ENCODE measurements around the gene PSME2. TPM values are rescaled to one million over a fixed set of nuclear protein-coding genes. Genes with fewer than 3 reads are reported as not detected.

Gene PSME2
- total RNA-seq, 1 experiment from 2014 or later: 245 TPM

DNA sequence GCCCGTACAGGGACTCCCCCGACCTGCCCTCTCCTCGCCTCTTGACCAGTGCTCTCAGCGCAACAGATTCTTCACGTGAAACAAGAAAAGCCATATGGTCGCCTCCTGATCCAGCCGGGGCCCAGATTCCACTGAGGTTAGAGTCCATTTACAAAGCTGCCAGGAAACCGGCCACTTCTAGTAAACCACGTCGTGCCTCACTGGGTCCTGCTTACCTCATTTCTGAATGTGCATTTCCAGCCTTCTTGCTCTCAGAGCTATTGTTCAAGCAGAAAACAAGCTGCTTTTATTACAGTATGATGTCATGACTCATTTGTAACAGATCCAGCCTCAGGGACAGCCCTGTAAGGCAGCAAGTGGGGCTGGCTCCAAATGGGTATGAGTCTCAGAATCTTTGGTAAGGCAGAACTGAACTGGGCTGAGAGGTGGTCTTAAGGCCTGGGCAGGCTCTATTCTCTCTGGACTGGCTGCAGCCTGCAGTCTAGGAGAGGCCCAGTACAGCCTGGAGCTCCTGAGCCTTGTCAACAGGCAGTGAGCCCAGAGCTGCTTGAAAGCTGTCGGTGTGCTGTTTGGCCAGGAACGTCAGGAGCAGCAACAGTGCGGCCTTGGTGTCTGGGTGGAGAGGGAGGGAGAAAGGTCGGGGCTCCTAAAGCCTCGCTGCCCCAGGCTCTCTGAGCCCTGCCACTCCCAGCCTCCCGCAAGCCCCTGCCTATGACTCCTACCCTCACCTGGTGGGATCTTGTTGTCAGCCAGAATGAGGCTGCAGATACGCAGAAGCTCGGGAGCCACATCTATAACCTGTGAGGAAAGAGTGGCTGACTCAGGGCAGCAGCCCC lies 33.8 kb upstream of the PSME2 start:
- DNase-seq (ENCODE audit: low read depth): no peak

DNA sequence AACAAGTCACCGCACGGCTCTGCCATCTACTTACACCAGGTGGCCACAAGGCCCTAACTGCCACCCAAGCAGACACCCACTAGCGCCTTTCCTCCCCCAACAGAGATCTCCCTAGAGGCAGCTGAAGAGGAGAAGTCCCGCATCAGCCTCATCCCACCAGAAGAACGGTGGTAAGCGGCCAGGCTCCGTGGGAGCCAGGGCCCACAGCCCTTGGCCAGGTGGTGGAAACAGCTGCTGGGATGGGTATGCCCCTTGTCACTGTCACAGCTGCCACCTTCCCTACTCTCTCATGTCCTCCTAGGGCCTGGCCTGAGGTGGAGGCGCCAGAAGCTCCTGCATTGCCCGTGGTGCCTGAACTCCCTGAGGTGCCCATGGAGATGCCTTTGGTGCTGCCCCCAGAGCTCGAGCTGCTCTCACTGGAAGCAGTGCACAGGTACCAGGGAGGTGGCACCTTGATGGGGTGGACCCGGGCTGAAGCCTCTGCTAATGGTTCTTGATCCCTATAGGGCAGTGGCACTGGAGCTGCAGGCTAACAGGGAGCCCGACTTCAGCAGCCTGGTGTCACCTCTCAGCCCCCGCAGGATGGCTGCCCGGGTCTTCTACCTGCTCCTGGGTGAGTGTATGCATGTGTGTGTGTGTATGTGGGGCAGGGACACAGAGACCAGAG lies 33.0 kb upstream of the PSME2 start:
- no peak for DNase-seq (ENCODE audit: low read depth)

DNA sequence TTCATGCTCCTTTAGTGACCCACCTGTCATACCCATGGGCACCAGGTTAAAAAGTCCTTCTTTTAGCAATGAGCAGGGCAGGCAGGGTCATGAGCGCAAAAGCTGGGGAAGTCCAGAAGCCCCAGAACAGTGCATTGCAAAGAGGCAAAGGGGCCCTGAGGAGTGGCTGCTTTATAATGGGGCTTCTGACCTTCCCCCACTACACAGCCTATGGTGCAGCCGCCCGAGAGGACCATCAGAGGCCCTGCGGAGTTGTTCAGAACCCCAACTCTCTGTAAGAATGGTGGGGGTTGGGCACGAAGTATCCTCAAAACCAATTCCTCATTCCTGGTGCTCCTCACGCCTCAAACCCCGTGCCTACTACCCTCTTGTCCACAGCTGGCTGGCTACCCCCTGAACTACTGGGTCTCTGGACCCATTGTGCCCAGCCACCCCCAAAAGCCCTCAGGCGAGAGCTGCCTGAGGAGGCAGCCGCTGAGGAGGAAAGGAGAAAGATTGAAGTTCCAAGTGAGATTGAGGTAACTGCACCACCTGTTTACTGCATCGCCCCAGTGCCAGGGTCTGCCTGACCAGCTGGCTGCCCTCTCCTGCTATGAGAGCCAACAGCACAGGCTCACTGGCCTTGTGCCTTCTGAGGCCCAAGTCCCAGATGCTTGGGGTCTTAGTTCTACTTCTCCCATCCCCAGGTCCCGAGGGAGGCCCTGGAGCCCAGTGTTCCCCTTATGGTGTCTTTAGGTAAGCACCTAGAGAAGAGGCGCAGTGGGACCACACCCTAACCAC lies 32.2 kb upstream of the PSME2 start:
- no peak for DNase-seq (ENCODE audit: low read depth)

DNA sequence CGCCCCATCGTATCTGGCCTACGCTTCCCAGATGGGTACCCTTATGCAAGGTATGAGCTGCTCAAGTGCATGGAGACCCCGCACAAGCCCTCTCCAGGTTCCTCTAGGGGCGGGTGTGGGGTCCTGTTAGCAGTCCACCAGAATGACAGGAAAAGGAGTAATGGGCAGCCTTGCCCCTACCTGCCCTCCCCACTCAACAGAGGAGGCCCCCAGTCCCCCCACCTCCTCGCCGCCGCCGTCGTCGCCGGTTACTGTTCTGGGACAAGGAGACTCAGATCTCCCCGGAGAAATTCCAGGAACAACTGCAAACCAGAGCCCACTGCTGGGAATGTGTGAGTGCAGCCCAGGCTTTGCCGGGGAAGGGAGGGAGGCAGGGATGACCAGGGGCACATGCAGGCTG lies 31.5 kb upstream of the PSME2 start:
- no peak for DNase-seq (ENCODE audit: low read depth)

DNA sequence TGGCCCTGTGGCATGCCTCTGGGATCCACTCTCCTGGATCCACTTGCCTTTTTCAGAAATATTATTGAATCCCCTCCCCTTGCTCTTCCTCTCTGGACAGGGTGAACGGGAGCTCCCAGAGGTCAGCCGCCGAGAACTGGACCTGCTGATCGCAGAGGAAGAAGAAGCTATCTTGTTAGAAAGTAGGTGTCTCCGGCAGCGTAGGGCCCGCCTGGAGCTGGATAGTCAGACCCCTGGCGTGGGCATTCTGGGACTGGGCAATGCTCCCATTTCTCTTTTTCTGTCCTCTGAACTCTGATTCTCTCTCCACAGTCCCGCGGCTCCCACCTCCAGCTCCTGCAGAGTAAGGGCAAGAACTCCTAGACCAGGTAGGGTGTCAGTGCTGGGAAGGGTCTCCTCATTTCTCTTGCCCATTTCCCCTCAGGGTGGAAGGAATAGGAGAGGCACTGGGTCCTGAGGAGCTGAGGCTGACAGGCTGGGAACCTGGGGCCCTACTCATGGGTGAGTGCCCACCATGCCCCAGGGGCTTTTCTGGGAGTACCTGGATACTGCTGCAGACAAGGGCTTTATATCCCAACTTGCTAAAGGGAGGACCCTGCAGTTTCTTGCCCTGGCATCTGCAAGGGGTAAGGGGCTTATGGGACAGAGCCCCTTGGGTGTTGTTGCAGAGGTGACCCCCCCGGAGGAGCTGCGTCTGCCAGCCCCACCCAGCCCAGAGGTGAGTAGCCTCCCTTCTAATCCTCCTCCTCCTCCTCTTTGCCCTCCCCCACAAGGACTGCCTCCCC lies 30.8 kb upstream of the PSME2 start:
- no peak for DNase-seq (ENCODE audit: low read depth)

DNA sequence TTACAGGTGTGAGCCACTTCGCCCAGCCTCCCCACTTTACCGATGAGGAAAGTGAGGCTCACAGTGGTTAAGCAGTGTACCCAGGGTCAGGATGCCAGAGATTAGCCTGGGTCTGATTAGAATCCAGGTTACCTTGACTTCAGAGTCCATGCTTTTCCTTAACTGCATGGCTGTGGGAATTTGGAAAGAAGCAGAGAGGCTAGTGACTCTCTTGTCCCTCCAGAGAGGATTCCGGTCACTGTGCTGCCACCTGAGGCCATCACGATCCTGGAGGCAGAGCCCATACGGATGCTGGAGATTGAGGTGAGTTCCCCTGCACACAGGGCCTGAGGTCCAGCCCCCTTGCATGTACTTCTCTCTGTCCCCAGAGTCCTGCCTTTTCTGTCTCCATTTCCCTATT lies 30.2 kb upstream of the PSME2 start:
- DNase-seq (ENCODE audit: low read depth): no peak

DNA sequence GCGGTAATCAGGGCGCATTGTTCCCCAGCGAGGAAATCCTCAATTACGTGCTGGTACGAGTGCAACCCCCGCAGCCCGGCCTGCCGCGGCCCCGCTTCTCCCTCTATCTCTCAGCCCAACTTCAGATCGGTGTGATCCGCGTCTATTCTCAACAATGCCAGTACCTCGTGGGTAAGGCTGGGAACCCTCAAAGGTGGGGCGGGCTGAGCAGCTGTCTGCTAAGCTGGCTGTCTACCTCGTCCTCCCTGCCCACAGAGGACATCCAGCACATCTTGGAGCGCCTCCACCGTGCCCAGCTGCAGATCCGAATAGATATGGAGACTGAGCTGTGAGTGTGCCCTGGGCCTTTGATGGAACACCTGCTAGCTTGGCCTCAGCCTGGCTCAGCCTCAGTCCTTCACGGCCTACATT lies 26.5 kb upstream of the PSME2 start:
- no peak for DNase-seq (ENCODE audit: low read depth)

DNA sequence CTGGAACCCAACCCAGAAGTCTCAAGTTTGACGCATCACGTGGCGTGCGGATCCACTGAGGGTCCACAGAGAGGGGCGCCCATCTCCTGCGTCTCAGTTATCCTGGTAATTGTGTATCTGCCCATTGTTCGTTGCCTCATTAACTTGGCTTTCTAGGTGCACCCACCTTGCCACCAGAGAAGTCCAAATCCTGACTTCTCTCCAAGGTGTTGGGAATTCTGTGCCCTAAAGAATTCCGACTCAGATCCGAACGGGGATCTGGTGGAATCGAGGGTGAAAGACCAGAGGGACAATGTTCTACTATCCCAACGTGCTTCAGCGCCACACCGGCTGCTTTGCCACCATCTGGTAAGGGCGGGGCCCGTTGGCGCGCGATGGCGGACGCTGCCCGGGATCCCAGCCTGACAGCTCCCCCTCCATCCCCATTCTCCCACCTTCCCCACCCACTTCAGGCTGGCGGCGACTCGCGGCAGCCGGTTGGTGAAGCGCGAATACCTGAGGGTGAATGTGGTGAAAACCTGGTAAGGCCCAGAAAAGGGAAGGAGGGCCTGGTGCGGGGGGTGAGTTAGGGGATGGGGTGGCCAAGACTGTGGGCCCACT lies 26.0 kb upstream of the PSME2 start:
- no peak for DNase-seq (ENCODE audit: low read depth)

DNA sequence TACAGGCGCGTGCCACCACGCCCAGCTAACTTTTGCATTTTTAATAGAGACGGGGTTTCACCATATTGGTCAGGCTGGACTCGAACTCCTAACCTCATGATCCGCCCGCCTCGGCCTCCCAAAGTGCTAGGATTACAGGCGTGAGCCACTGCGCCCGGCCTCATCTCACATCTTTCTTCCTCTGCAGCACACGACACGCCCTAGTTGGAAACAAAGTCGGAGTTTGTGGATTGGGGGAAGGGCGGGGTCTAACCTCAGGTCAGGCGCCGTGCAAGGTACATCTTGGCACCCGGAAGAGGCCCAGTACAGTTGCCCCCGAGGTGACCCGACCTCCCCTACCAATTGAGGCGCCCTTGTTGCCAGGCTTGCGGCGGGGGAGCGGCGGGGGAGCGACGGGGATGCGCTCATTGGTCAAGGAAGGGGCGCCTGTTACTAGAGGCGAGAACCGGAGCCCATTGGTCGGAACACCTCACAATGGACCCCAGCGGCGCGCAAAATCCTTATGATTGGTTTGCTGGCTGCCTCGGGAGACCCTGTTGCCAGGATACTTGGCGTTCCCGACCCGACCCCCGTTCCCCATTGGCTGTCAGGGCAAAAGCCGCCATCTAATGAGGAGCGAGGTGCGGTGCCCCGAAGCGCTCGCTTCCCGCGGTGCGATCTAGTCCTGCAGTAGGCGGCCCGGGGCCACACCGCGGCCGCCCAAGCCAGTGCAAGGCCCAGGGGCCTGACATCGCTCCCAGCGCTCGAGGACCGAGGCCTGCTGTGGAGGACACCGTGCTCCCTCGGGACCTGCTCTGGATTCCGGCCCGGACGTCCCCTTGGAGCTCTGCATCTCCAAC lies 25.2 kb upstream of the PSME2 start, which contains the start of gene REC8:
TSS of gene REC8 (plus strand) at position 659 of the 839 bp plus-strand sequence. CDS start 473 bp downstream, outside the sequence.
- DNase-seq (ENCODE audit: low read depth): no peak

DNA sequence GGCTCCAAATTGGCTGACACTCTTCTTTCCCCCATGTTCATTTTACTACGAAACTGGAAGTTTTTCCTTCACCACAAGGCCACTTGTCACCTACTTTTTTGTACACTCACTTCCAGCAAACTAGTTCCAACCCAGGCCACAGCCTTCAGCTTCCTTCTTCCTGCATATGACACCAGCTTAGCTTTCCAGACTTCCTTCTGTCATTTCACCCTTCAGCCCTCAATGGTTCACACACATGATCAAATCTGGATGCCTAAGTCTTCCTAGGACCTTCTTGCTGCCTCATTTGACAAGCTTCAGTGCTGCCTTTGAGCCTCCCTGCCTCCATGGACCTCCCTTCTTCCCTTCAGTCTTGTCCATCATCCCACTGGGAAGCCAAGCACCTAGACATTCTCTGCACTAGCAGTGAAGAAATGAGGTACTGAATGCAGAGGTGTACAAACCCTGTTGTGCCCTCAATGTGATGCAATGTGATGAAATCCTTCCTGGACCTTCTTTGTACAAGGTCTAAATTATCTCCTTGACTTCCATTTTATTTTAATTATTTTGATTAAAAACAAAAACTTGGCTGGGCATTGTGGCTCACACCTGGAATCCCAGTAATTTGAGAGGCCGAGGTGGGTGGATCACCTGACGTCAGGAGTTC lies 21.2 kb upstream of the PSME2 start:
- DNase-seq (ENCODE audit: low read depth): no peak

DNA sequence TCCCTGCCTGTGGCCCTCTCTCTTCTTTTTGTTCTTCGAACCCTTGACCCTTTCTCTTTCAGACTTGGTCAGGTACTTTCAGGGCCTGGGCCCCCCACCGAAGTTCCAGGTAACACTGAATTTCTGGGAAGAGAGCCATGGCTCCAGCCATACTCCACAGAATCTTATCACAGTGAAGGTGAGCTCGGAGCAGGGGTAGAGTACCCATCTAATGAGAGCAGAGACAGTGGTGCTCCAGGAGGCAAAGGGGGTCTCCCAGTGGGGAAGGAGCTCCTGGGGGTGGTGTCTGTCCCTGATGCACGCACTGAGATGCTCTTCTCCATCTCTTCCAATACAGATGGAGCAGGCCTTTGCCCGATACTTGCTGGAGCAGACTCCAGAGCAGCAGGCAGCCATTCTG lies 19.4 kb upstream of the PSME2 start:
- no peak for DNase-seq (ENCODE audit: low read depth)

DNA sequence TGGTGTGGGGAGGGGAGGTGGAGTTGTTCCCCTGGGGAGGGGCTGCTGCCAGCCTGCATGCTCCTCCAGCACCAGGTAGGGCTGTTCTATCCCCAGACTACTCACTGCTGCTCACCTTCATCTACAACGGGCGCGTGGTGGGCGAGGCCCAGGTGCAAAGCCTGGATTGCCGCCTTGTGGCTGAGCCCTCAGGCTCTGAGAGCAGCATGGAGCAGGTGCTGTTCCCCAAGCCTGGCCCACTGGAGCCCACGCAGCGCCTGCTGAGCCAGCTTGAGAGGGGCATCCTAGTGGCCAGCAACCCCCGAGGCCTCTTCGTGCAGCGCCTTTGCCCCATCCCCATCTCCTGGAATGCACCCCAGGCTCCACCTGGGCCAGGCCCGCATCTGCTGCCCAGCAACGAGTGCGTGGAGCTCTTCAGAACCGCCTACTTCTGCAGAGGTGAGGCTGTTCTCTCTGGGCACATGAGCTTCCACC lies 18.1 kb upstream of the PSME2 start:
- DNase-seq (ENCODE audit: low read depth): no peak

DNA sequence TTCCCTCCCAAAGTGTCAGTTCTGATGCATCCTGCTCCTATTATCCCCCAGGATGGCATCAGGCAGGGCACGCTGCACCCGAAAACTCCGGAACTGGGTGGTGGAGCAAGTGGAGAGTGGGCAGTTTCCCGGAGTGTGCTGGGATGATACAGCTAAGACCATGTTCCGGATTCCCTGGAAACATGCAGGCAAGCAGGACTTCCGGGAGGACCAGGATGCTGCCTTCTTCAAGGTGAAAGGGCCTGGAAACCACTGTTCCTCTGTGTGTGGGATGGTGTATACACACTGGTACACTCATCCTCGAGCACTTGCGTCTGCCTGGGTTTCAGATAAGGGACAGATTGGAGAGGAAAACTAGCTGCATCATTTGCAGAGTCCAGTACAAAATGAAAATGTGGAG lies 15.7 kb upstream of the PSME2 start:
- no peak for DNase-seq (ENCODE audit: low read depth)

DNA sequence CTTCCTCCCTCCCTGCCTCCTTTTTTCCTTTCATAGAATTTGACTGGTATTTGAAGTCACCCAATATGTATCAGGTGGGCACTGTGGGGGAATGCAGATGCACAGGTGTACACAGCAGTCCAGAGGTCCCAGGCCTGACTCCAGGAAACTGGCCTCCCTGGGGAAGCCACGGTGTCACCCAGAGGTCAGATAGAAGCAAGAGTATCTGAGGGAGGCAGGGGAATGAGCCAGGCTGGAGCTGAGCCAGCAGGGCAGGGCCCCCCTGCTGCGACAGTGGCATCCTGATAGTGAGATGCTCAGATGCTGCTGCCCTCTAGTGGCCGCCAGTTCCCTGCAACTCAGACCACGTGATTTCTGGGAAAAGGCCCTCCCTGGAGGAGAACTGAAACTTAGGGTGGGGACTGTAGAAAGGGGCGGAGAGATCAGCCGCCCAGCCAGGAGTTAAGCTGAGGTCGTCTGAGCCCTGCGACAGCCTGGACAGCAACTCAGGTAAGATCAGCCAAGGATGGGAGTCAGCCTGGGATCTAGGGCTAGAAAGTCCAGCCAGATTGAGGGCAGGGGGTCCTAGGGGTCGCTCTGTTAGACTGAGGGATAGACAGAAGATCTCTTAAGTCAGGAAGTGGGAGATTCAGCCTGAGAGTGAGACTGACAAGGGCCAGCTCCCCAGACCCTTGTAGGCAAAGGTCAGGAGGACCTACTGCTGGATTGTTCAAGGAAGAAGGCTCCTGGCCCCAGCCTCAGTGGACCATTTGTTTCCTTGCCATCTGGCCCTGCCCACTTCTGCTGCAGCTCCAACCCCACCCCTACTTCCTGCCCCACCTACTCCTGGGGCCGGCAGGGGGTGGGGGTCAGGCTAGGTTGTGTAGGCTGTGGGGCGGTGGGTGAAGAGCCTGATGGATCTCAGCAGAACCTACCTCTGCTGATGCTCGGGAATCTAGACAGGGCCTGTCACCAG lies 14.7 kb upstream of the PSME2 start, which contains the start of gene IRF9:
TSS of gene IRF9 (plus strand) at position 416 of the 955 bp plus-strand sequence. CDS start 880 bp downstream, outside the sequence.
- DNase-seq (ENCODE audit: low read depth): peak; percentile 97

DNA sequence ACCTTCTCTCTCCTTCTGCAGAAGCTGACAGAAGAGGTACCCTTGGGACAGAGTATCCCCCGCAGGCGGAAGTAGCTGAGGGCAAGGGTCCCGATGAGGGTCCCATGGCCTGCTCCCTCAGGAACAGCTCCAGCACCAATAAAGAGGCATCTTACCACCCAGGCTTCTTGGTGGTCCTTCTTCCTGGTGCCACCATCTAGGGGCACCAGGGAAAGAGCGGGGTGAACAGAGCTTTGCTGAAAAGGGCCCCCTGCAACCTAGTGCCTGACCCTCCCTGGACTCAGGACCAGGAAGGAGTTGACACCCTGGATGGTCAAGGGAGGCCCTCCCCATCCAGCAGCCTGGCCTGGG lies 14.1 kb upstream of the PSME2 start:
- DNase-seq (ENCODE audit: low read depth): no peak

DNA sequence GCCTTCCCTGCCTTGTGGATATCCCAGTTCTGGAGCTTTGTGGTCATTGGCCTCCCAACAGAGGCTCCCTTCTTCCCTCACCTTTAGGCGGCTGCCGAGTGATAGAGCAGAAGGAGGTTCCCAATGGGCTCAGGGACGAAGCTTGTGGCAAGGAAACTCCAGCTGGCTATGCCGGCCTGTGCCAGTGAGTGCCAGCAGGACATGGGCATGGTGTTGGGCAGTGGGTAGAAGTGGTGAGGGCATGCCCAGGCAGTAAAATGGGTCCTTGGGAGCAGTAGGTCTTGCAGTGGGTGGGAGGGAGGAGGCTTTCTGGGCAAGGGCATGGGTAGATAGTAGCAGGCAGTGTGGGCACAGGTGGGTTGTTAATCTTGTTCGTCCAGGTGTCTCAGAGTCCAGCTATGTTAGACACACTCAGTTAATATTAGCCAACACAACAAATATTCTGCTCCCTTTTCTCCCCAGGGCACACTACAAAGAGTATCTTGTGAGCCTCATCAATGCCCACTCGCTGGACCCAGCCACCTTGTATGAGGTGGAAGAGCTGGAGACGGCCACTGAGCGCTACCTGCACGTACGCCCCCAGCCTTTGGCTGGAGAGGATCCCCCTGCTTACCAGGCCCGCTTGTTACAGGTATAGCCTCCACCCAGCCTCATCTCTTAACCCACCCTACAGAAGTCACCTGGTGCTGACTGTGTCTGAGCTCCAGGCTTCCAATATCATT lies 13.5 kb upstream of the PSME2 start:
- DNase-seq (ENCODE audit: low read depth): no peak

DNA sequence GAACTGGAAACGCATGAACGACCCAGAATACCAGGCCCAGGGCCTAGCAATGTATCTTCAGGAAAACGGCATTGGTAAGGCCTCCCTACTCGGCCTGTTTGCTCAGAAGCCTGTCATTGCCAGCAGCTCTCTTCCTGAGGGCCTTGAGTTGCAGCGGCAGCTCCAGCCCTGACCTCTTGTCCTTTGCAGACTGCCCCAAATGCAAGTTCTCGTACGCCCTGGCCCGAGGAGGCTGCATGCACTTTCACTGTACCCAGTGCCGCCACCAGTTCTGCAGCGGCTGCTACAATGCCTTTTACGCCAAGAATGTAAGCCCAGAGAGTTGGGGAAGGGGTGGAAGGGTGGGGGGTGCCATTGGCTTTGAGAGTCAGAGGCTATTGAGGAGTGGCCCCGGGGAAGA lies 10.9 kb upstream of the PSME2 start:
- DNase-seq (ENCODE audit: low read depth): no peak

DNA sequence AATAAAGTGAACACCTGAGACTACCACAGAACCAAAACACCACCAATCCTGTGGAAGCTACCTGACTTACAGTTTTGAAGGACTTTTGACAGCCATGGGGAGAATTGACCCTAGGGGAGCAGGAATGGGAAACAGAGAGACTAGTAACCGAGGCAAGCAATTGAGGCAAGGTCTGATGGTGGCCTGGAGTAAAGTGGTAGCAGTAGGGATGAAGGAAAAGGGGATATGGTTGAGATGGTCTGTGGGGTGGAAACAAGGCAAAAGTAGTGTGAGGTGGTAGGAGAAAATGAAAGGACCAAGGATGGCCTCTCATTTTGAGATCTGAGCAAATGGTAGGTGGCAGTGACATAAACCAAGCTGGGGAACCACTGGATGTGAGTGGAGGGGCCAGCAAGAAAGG lies 10.4 kb upstream of the PSME2 start:
- DNase-seq (ENCODE audit: low read depth): no peak
